GM21447 (cell line): ENCODE data around the gene FHOD3.
"Not testable (repeated sequence)": the region's sequence is repeated elsewhere in the genome, so short reads cannot be mapped to it uniquely, and the experiment has no call there.

ENCODE experiments used
- ATAC-seq: cut with Tn5 transposase; IDR thresholded peaks from one replicate; pipeline ENCODE4 v1.9.1; 2021; ENCODE audit not compliant: unreplicated experiment

Gene FHOD3

GRCh38 chr18:36348331-36348730, 50.8 kb downstream of the FHOD3 start:
- ATAC-seq = no peak

- ATAC-seq = no peak
These were observed 51.5 kb downstream of the FHOD3 start for GRCh38 chr18:36348971-36349417.

- ATAC-seq = no peak
These were observed 52.0 kb downstream of the FHOD3 start for GRCh38 chr18:36349552-36349951.

GRCh38 chr18:36350251-36350651, 52.7 kb downstream of the FHOD3 start:
- no peak for ATAC-seq

GRCh38 chr18:36350839-36351469, 53.4 kb downstream of the FHOD3 start:
- ATAC-seq = no peak

GRCh38 chr18:36352384-36352783, 54.9 kb downstream of the FHOD3 start:
- ATAC-seq = no peak

- ATAC-seq = no peak
These were observed 57.5 kb downstream of the FHOD3 start for GRCh38 chr18:36354989-36355388.

GRCh38 chr18:36355511-36355910, 58.0 kb downstream of the FHOD3 start:
- ATAC-seq = no peak

GRCh38 chr18:36356741-36357140, 59.2 kb downstream of the FHOD3 start:
- ATAC-seq = not testable (repeated sequence)

- no peak for ATAC-seq
These were observed 60.6 kb downstream of the FHOD3 start for GRCh38 chr18:36358141-36358540.

GRCh38 chr18:36360256-36360909, 62.9 kb downstream of the FHOD3 start:
- ATAC-seq = no peak

GRCh38 chr18:36364911-36365624, 67.6 kb downstream of the FHOD3 start:
- no peak for ATAC-seq

GRCh38 chr18:36365836-36366775, 68.6 kb downstream of the FHOD3 start:
- no peak for ATAC-seq

- ATAC-seq = no peak
These were observed 69.7 kb downstream of the FHOD3 start for GRCh38 chr18:36366994-36367839.

GRCh38 chr18:36368889-36369288, 71.4 kb downstream of the FHOD3 start:
- no peak for ATAC-seq

GRCh38 chr18:36372903-36373311, 75.4 kb downstream of the FHOD3 start:
- no peak for ATAC-seq

GRCh38 chr18:36374262-36374661, 76.7 kb downstream of the FHOD3 start:
- no peak for ATAC-seq

- ATAC-seq = no peak
These were observed 77.6 kb downstream of the FHOD3 start for GRCh38 chr18:36375118-36375517.

GRCh38 chr18:36376361-36376760, 78.8 kb downstream of the FHOD3 start:
- no peak for ATAC-seq

GRCh38 chr18:36377626-36378025, 80.1 kb downstream of the FHOD3 start:
- no peak for ATAC-seq
